Kidney (tissue), 14 donors: Measurements from ENCODE around the gene TOMM22. TPM values are rescaled to one million over a fixed set of nuclear protein-coding genes. Genes with fewer than 3 reads are reported as not detected.
"Not testable (repeated sequence)": the region's sequence is repeated elsewhere in the genome, so short reads cannot be mapped to it uniquely, and the experiment has no call there.

Source experiments
- DNase-seq, 5 donors: peaks; one replicate each; pipeline ENCODE4 v3.0.0-alpha.2; 2013 to 2020
- FAIRE-seq: peaks from 2 replicates; lab custom pipeline; 2012; peaks lifted over from hg19 to GRCh38; lab: Jason Lieb, UNC
- H3K27ac ChIP-seq, 2 donors: one replicate each; pipeline ENCODE4 v1.7.0; 2013; ENCODE audit warnings: low read depth in 2 of 2, low read length in 2 of 2, inconsistent platforms in 1 of 2
- H3K27me3 ChIP-seq: one replicate; pipeline ENCODE4 v1.7.1; 2013; ENCODE audit warnings: low read length, inconsistent platforms; ENCODE audit not compliant: control insufficient read depth, insufficient read depth
- H3K36me3 ChIP-seq, 3 donors: one replicate each; pipeline versions ENCODE4 v1.7.0 to v1.7.1; 2013; ENCODE audit warnings: low read length in 3 of 3, control low read depth in 1 of 3, inconsistent platforms in 1 of 3; ENCODE audit not compliant: insufficient read depth in 3 of 3, control insufficient read depth in 2 of 3
- H3K4me1 ChIP-seq, 3 donors: one replicate each; pipeline versions ENCODE4 v1.7.0 to v1.7.1; 2013; ENCODE audit warnings: low read length in 3 of 3, inconsistent platforms in 1 of 3, low read depth in 1 of 3; ENCODE audit not compliant: control insufficient read depth in 2 of 3, insufficient read depth in 2 of 3
- H3K4me3 ChIP-seq, 3 donors: one replicate each; pipeline versions ENCODE4 v1.7.0 to v1.8.1; 2013; ENCODE audit warnings: low read length in 3 of 3, control low read depth in 1 of 3, inconsistent platforms in 1 of 3
- H3K9ac ChIP-seq, 3 donors: one replicate each; pipeline versions ENCODE4 v1.7.0 to v1.7.1; 2013; ENCODE audit warnings: low read length in 3 of 3, control low read depth in 1 of 3, inconsistent platforms in 1 of 3
- H3K9me3 ChIP-seq, 3 donors: one replicate each; pipeline versions ENCODE4 v1.7.0 to v1.7.1; 2013; ENCODE audit warnings: low read length in 3 of 3, control low read depth in 1 of 3, inconsistent platforms in 1 of 3; ENCODE audit not compliant: control insufficient read depth in 2 of 3, insufficient read depth in 1 of 3
- CTCF ChIP-seq: IDR thresholded peaks from 3 replicates; pipeline ENCODE4 v1.5.1; 2012; ENCODE audit warnings: mild to moderate bottlenecking, moderate library complexity, borderline replicate concordance; ENCODE audit not compliant: insufficient read depth; ENCODE audit errors: extremely low read depth
- intact Hi-C: fragments of 100-400 bp; cut with DNase I; formaldehyde crosslinking; loops from one replicate; pipeline ENCODE4 v1.11.1; 2022
- polyA plus RNA-seq: library from polyadenylated mRNA; stranded (reverse); fragments of 350-450 nt; fragmentation: Illumina TruSeq; extraction: RNeasy Lipid Tissue Mini Kit (QIAGEN cat#74804); gene quantifications from one replicate; pipeline ENCODE4 v1.2.3, GENCODE V29; 2014; ENCODE audit warnings: low read depth, low replicate concordance; ENCODE audit not compliant: insufficient read depth
- total RNA-seq: library from RNA; stranded (reverse); fragmentation: NEBNext Ultra II Directional; extraction: Animal tissue kit (Norgen Biotek cat#: 25700); gene quantifications from one replicate; pipeline ENCODE4 v1.2.1, GENCODE V29; 2021
- donor health status: control.
- donor health status: control.
- donor health status: control.
- donor health status: control.
- donor health status: control.
- donor health status: DM: yes; HTN: yes; CAD: no.
- donor health status: Normal renal cell carcinoma (clear cell type).

The TOMM22 gene
- total and polyA plus RNA-seq, 2 donors from 2014 or later: 55.0 to 103 TPM

GRCh38 chr22:38638728-38639127, 43.0 kb upstream of the TOMM22 start:
- TF ChIP-seq CTCF: no peak
- no peaks in the 10 kb centered on the region for H3K9me3 ChIP-seq
- H3K4me1 ChIP-seq: no peaks in the 10 kb centered on the region
- no peak for FAIRE-seq
- no peak overlapping the region for H3K4me3 ChIP-seq
- peaks cover 0 to 4% (median 0%) of the 10 kb centered on the region in 3 donors for H3K36me3 ChIP-seq
- intact Hi-C loops: no loop called here
- H3K27me3 ChIP-seq: no peaks in the 10 kb centered on the region
- H3K9ac ChIP-seq: no peak overlapping the region
- no peak overlapping the region for H3K27ac ChIP-seq
- no peak for DNase-seq

DNA sequence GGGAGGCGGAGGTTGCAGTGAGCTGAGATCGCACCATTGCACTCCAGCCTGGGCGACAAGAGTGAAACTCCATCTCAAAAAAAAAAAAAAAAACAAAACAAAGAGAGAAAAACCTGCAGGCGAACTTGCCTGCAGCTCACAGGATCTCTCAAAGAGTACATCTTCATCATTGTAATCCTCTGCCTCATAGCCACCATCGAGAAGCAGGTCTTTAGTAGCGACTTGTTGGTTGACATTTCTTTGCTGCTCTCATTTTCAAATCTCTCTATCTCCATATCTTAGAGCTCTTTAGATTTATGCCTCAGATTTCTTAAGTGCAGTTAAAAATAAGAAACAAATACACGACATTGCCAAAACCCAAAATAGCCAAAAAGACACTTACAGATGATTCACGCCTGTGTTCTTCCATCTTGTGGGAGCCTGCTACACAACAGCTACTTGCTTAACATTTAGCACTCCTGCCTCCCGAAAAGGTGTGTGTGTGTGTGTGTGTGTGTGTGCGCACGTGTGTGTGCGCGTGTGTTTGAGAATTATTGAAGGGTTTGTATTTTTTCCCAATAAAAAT, 40.2 kb upstream of the TOMM22 start:
- Histone ChIP-seq H3K27me3 (no peaks in the 10 kb centered on the region), H3K4me3 (no peak overlapping the region), H3K36me3 (no peaks in the 10 kb centered on the region), H3K27ac (no peak overlapping the region), H3K9ac (no peak overlapping the region), H3K4me1 (no peaks in the 10 kb centered on the region), H3K9me3 (no peaks in the 10 kb centered on the region)
- FAIRE-seq (no peak), DNase-seq (no peak)
- intact Hi-C loops: no loop called here
- TF ChIP-seq CTCF: no peak

DNA sequence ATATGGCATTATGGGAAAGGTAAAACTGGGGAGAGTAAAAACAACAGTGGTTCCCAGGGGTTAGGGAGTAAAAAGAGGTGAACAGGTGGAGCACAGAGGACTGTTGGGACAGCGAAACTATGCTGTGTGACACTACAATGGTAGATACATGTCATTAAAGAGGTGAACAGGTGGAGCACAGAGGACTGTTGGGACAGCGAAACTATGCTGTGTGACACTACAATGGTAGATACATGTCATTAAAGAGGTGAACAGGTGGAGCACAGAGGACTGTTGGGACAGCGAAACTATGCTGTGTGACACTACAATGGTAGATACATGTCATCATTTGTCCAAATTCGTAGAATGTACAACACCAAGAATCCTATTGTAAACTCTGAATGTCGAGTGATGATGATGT, 37.5 kb upstream of the TOMM22 start:
- H3K27me3 ChIP-seq, DNase-seq, H3K9ac ChIP-seq, H3K36me3 ChIP-seq, H3K4me3 ChIP-seq, H3K27ac ChIP-seq, intact Hi-C loops, H3K9me3 ChIP-seq, H3K4me1 ChIP-seq: not testable (repeated sequence)
- peak; percentile 35 for FAIRE-seq

GRCh38 chr22:38645430-38645829, 36.3 kb upstream of the TOMM22 start:
- Histone ChIP-seq H3K9me3 (no peaks in the 10 kb centered on the region), H3K27me3 (no peaks in the 10 kb centered on the region), H3K36me3 (no peaks in the 10 kb centered on the region), H3K27ac (no peak overlapping the region), H3K4me1 (no peaks in the 10 kb centered on the region), H3K4me3 (no peak overlapping the region), H3K9ac (no peak overlapping the region)
- DNase-seq (no peak), FAIRE-seq (no peak)
- no peak for TF ChIP-seq CTCF
- intact Hi-C loops: no loop called here
